ENCODE measurements around the gene ABCA7. TPM values are rescaled to one million over a fixed set of nuclear protein-coding genes. Genes with fewer than 3 reads are reported as not detected.

ABCA7 gene
- total RNA-seq, 2 experiments from 2014 or later: 75.9 to 87.5 TPM

GRCh38 chr19:1052349-1052975, 12.6 kb downstream of the ABCA7 start:
- Mint-ChIP-seq H3K36me3 (ENCODE audit: low read depth) (peaks cover 30% of the 10 kb centered on the region), H3K27me3 (no peaks in the 10 kb centered on the region), H3K27ac (no peak overlapping the region), H3K4me1 (peaks cover 23% of the 10 kb centered on the region), H3K9me3 (peaks cover 2% of the 10 kb centered on the region), H3K4me3 (no peak overlapping the region)
- ChIA-PET CTCF (no interaction called here), POLR2A (no interaction called here)
- DNase-seq: no peak

GRCh38 chr19:1053176-1054101, 13.5 kb downstream of the ABCA7 start:
- POLR2A ChIA-PET: no interaction called here
- CTCF ChIA-PET: interaction anchor here (1.7 kb wide), 1 partner anchor 12 kb away, joined by 8 read pairs; no protein-coding TSS in a partner anchor
- peaks cover 32% of the 10 kb centered on the region for H3K4me1 Mint-ChIP-seq

GRCh38 chr19:1054102-1055027, 14.5 kb downstream of the ABCA7 start:
- H3K27ac Mint-ChIP-seq: no peak overlapping the region
- H3K36me3 Mint-ChIP-seq (ENCODE audit: low read depth): peaks cover 43% of the 10 kb centered on the region
- no peak for DNase-seq
- H3K27me3 Mint-ChIP-seq: no peaks in the 10 kb centered on the region
- H3K9me3 Mint-ChIP-seq: peaks cover 3% of the 10 kb centered on the region
- no peak overlapping the region for H3K4me3 Mint-ChIP-seq
- POLR2A ChIA-PET: no interaction called here
- CTCF ChIA-PET: interaction anchor here (1.7 kb wide), 1 partner anchor 11 kb away, joined by 8 read pairs; no protein-coding TSS in a partner anchor
- peaks cover 33% of the 10 kb centered on the region for H3K4me1 Mint-ChIP-seq

More at GRCh38 chr19:1053176-1054101, 13.5 kb downstream of the ABCA7 start:
- no peak overlapping the region for H3K27ac Mint-ChIP-seq
- no peak overlapping the region for H3K4me3 Mint-ChIP-seq
- H3K27me3 Mint-ChIP-seq: no peaks in the 10 kb centered on the region
- peaks cover 3% of the 10 kb centered on the region for H3K9me3 Mint-ChIP-seq
- peaks cover 40% of the 10 kb centered on the region for H3K36me3 Mint-ChIP-seq (ENCODE audit: low read depth)
- no peak for DNase-seq

GRCh38 chr19:1055028-1055425, 15.1 kb downstream of the ABCA7 start:
- CTCF ChIA-PET: interaction anchor here (1.7 kb wide), 1 partner anchor 10 kb away, joined by 8 read pairs; no protein-coding TSS in a partner anchor
- peaks cover 48% of the 10 kb centered on the region for H3K36me3 Mint-ChIP-seq (ENCODE audit: low read depth)
- peaks cover 3% of the 10 kb centered on the region for H3K9me3 Mint-ChIP-seq

GRCh38 chr19:1055886-1056620, 16.1 kb downstream of the ABCA7 start:
- CTCF ChIA-PET: interaction anchor here (0.6 to 2.0 kb wide), 4 partner anchors 9 to 31 kb away, joined by 3 to 11 read pairs (median 3); no protein-coding TSS in a partner anchor
- no peak overlapping the region for H3K27ac Mint-ChIP-seq
- H3K36me3 Mint-ChIP-seq (ENCODE audit: low read depth): peaks cover 48% of the 10 kb centered on the region

More at GRCh38 chr19:1055028-1055425, 15.1 kb downstream of the ABCA7 start:
- no peak for DNase-seq
- Mint-ChIP-seq H3K4me3 (no peak overlapping the region), H3K27me3 (no peaks in the 10 kb centered on the region), H3K4me1 (peaks cover 33% of the 10 kb centered on the region), H3K27ac (no peak overlapping the region)
- POLR2A ChIA-PET: no interaction called here

GRCh38 chr19:1057176-1057855, 17.4 kb downstream of the ABCA7 start:
- Mint-ChIP-seq H3K36me3 (ENCODE audit: low read depth) (peaks cover 48% of the 10 kb centered on the region), H3K27me3 (no peaks in the 10 kb centered on the region), H3K9me3 (peaks cover 3% of the 10 kb centered on the region), H3K4me1 (peaks cover 30% of the 10 kb centered on the region), H3K27ac (peak overlapping the region; percentile 42), H3K4me3 (no peak overlapping the region)
- CTCF ChIA-PET: interaction anchor here (2.0 kb wide), 1 partner anchor 8 kb away, joined by 11 read pairs; no protein-coding TSS in a partner anchor
- POLR2A ChIA-PET: no interaction called here
- DNase-seq: peak; percentile 39

More at GRCh38 chr19:1055886-1056620, 16.1 kb downstream of the ABCA7 start:
- H3K4me3 Mint-ChIP-seq: no peak overlapping the region
- peaks cover 33% of the 10 kb centered on the region for H3K4me1 Mint-ChIP-seq
- H3K27me3 Mint-ChIP-seq: no peaks in the 10 kb centered on the region
- H3K9me3 Mint-ChIP-seq: peaks cover 3% of the 10 kb centered on the region
- DNase-seq: no peak
- POLR2A ChIA-PET: no interaction called here

GRCh38 chr19:1058112-1058511, 18.2 kb downstream of the ABCA7 start:
- H3K4me1 Mint-ChIP-seq: peaks cover 28% of the 10 kb centered on the region
- ChIA-PET CTCF (no interaction called here), POLR2A (no interaction called here)
- H3K9me3 Mint-ChIP-seq: peaks cover 3% of the 10 kb centered on the region
- no peaks in the 10 kb centered on the region for H3K27me3 Mint-ChIP-seq
- no peak overlapping the region for H3K27ac Mint-ChIP-seq
- H3K36me3 Mint-ChIP-seq (ENCODE audit: low read depth): peaks cover 51% of the 10 kb centered on the region
- no peak overlapping the region for H3K4me3 Mint-ChIP-seq
- DNase-seq: no peak

GRCh38 chr19:1060689-1061088, 20.8 kb downstream of the ABCA7 start:
- POLR2A ChIA-PET: no interaction called here
- Mint-ChIP-seq H3K27ac (no peak overlapping the region), H3K4me3 (no peak overlapping the region), H3K9me3 (peaks cover 3% of the 10 kb centered on the region), H3K36me3 (ENCODE audit: low read depth) (peaks cover 46% of the 10 kb centered on the region), H3K27me3 (no peaks in the 10 kb centered on the region), H3K4me1 (peaks cover 45% of the 10 kb centered on the region)
- CTCF ChIA-PET: interaction anchor here (0.6 to 1.6 kb wide), 4 partner anchors 10 to 37 kb away, joined by 3 to 7 read pairs (median 4); no protein-coding TSS in a partner anchor
- DNase-seq: no peak

GRCh38 chr19:1061987-1062386, 22.1 kb downstream of the ABCA7 start:
- ChIA-PET CTCF (interaction anchor here (0.6 kb wide), 2 partner anchors 18 to 132 kb away, joined by 3 to 4 read pairs; no protein-coding TSS in a partner anchor), POLR2A (no interaction called here)
- no peak overlapping the region for H3K27ac Mint-ChIP-seq
- H3K4me1 Mint-ChIP-seq: peaks cover 47% of the 10 kb centered on the region
- H3K36me3 Mint-ChIP-seq (ENCODE audit: low read depth): peaks cover 35% of the 10 kb centered on the region
- H3K4me3 Mint-ChIP-seq: no peak overlapping the region
- DNase-seq: no peak
- no peaks in the 10 kb centered on the region for H3K27me3 Mint-ChIP-seq
- H3K9me3 Mint-ChIP-seq: peaks cover 3% of the 10 kb centered on the region

GRCh38 chr19:1062387-1063029, 22.6 kb downstream of the ABCA7 start:
- Mint-ChIP-seq H3K27ac (no peak overlapping the region), H3K36me3 (ENCODE audit: low read depth) (peaks cover 29% of the 10 kb centered on the region), H3K9me3 (peaks cover under 1% of the 10 kb centered on the region), H3K27me3 (no peaks in the 10 kb centered on the region), H3K4me3 (no peak overlapping the region), H3K4me1 (peaks cover 42% of the 10 kb centered on the region)
- no peak for DNase-seq
- ChIA-PET CTCF (interaction anchor here (0.6 kb wide), 2 partner anchors 17 to 131 kb away, joined by 3 to 4 read pairs; no protein-coding TSS in a partner anchor), POLR2A (no interaction called here)
